Dermis blood vessel endothelial cell (primary cell): ENCODE measurements around the gene PHACTR1. TPM values are rescaled to one million over a fixed set of nuclear protein-coding genes. Genes with fewer than 3 reads are reported as not detected.

ENCODE experiments used
- DNase-seq: peaks from one replicate; pipeline ENCODE4 v3.0.0; 2010
- total RNA-seq: library from RNA; depleted of rRNA; stranded (reverse); fragments of >200 nt; gene quantifications from 2 replicates; pipeline ENCODE4 v1.2.3, GENCODE V29; 2014

Gene PHACTR1
- total RNA-seq, 1 donor from 2014 or later, result 2.4 TPM

- peak; percentile 82 for DNase-seq
Observed at GRCh38 chr6:12957321-12958051, 240.9 kb downstream of the PHACTR1 start.

- peak; percentile 54 for DNase-seq
Observed at GRCh38 chr6:12958052-12958706, 241.6 kb downstream of the PHACTR1 start.

- DNase-seq, result no peak
Observed at GRCh38 chr6:12961761-12962160, 245.2 kb downstream of the PHACTR1 start.

GRCh38 chr6:12962529-12962928, 246.0 kb downstream of the PHACTR1 start:
- no peak for DNase-seq

GRCh38 chr6:12962987-12963386, 246.4 kb downstream of the PHACTR1 start:
- peak; percentile 85 for DNase-seq

GRCh38 chr6:12963567-12963966, 247.0 kb downstream of the PHACTR1 start:
- DNase-seq, result peak; percentile 37

- peak; percentile 29 for DNase-seq
Observed at GRCh38 chr6:12967686-12968085, 251.1 kb downstream of the PHACTR1 start.

- no peak for DNase-seq
Observed at GRCh38 chr6:12968290-12968689, 251.7 kb downstream of the PHACTR1 start.

GRCh38 chr6:12968839-12969558, 252.4 kb downstream of the PHACTR1 start:
- DNase-seq, result no peak

GRCh38 chr6:12969966-12970365, 253.4 kb downstream of the PHACTR1 start:
- DNase-seq, result no peak

- no peak for DNase-seq
Observed at GRCh38 chr6:12973386-12973785, 256.8 kb downstream of the PHACTR1 start.

GRCh38 chr6:12974551-12974950, 258.0 kb downstream of the PHACTR1 start:
- no peak for DNase-seq

GRCh38 chr6:12976366-12976765, 259.8 kb downstream of the PHACTR1 start:
- DNase-seq, result no peak

GRCh38 chr6:12977206-12977605, 260.6 kb downstream of the PHACTR1 start:
- DNase-seq, result no peak

- DNase-seq, result no peak
Observed at GRCh38 chr6:12977806-12978205, 261.2 kb downstream of the PHACTR1 start.

GRCh38 chr6:12980741-12981140, 264.2 kb downstream of the PHACTR1 start:
- DNase-seq, result no peak

- no peak for DNase-seq
Observed at GRCh38 chr6:12984776-12985175, 268.2 kb downstream of the PHACTR1 start.

GRCh38 chr6:12987783-12988182, 271.2 kb downstream of the PHACTR1 start:
- no peak for DNase-seq

GRCh38 chr6:12990162-12990561, 273.6 kb downstream of the PHACTR1 start:
- no peak for DNase-seq

GRCh38 chr6:12991435-12991834, 274.9 kb downstream of the PHACTR1 start:
- DNase-seq, result no peak

GRCh38 chr6:12992770-12993169, 276.2 kb downstream of the PHACTR1 start:
- DNase-seq, result no peak

- no peak for DNase-seq
Observed at GRCh38 chr6:12993283-12993898, 276.8 kb downstream of the PHACTR1 start.

- no peak for DNase-seq
Observed at GRCh38 chr6:12995419-12995818, 278.9 kb downstream of the PHACTR1 start.
